HG02763 (cell line): ENCODE results near the gene TBX4.
"Not testable (repeated sequence)": the region's sequence is repeated elsewhere in the genome, so short reads cannot be mapped to it uniquely, and the experiment has no call there.

ENCODE experiments used
- ATAC-seq: cut with Tn5 transposase; IDR thresholded peaks from one replicate; pipeline ENCODE4 v1.9.1; 2021; ENCODE audit warnings: mild to moderate bottlenecking, moderate library complexity; ENCODE audit not compliant: unreplicated experiment

TBX4 gene

DNA sequence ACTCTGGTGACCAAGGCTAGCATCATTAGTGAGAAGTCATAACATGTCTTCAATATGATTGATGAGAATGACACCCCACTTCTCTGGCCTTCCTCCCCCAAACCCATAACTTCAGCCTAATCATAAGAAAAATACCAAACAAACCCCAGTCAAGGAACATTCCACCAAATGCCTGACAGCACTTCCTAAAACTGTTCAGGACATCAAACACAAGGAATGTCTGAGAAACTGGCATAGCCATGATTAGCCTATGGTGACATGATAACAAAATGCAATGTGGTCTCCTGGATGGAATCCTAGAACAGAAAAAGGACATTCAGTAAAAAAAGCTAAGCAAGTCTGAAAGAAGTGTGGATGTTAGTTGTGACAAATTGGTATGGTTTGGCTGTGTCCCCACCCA is 24.7 kb upstream of the TBX4 start:
- no peak for ATAC-seq

DNA sequence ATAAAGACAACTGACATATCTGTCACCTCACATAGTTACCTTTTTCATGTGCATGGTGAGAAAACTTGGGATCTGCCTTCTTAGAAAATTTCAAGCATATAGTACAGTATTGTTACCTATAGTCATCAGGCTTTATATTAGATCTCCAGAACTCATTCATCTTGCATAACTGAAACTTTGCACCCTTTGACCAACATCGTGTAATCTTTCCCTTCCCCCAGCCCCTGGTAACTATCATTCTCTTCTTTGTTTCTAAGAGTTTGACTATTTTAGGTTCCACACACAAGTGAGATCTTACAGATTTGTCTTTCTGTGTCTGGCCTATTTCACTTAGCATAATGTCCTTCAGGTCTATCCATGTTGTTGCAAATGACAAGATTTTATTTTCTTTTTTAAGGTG is 22.9 kb upstream of the TBX4 start:
- ATAC-seq, result no peak

DNA sequence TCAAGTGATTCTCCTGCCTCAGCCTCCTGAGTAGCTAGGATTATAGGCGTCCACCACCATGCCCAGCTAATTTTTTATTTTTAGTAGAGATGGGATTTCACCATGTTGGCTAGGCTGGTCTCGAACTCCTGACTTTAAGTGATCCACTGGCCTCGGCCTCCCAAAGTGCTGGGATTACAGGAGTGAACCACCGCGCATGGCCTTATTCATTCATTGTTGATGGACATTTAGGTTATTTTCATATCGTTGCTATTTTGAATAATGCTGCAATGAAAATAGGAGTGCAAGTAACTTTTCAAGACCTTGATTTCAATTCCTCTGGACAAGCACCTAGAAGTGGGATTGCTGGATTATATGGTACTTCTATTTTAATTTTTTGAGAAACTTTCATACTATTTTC is 22.4 kb upstream of the TBX4 start:
- ATAC-seq, result not testable (repeated sequence)

DNA sequence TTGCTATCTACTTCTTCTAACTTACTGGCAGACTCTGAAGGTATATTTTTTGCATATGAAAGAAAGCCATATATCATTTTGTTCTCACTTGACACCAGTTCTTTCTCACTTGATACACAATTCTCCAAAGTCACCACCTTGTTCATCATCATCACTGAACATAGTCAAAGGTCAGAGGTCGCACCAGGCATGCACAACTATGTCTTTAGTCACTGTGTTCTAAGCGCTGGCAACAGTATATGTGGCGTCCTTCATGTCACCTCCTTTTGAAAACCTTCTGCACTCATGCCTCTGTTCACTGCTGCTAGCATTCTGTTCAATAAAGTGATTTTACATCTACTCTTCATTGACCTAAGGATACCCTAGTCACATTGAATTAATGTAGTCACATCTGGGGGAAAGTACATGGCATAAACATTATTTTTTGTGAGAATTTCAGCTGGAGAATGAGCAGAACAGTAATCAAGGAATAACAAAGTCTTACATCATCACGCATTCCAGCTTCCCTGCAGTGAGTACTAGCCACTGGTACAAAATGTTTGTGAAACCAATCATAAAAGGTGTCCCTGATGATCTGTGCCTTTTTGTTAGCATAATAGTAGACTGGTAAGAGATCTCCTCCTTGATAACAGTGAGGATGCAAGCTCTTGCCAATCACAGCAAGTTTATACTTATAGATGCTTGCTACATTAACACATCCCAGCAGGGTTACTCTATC is 20.5 kb upstream of the TBX4 start:
- no peak for ATAC-seq

DNA sequence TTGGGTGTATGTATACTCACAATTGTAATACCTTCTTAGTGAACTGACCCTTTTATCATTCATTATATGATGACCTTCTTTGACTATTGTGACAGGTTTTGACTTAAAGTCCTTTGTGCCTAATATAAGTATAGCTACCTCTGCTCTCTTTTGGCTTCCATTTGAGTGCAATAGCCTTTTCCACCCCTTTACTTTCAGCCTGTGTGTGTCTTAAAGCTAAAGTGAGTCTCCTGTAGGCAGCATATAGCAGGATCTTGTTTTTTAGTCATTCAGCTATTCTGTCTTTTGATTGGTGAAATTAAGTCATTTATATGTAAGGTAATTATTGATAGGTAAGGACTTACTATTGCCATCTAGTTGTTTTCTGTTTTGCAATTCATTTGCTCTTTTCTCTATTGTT is 15.9 kb upstream of the TBX4 start:
- no peak for ATAC-seq

DNA sequence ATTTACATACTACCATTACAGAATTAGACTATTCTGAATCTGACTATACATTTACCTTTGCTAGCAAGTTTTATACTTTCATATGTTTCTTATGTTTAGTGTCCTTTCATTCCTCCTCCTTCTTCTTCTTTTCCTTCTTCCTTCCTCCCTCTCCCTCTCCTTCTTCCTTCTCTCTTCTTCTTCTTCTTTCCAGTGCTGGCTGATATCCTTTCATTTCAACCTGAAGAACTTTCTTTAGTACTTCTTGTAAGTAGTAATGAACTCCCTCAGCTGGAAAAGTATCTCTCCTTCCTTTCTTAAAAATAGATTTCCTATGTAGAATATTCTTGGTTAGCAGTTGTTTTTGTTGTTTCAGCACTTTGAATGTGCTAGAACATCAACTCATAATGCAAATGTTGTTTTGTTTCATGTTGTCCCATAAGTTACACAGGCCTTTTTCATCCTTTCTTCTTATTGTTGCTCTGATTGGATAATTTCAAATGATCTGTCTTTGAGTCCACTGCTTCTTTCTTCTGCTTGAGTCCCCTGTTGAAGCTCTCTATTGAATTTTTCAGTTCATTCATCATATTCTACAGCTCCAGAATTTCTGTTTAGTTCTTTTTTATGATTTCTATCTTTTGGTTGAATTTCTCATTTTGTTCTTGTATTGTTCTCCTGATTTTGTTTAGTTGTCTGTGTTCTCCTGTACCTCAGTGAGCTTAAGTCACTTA is 15.1 kb upstream of the TBX4 start:
- no peak for ATAC-seq

DNA sequence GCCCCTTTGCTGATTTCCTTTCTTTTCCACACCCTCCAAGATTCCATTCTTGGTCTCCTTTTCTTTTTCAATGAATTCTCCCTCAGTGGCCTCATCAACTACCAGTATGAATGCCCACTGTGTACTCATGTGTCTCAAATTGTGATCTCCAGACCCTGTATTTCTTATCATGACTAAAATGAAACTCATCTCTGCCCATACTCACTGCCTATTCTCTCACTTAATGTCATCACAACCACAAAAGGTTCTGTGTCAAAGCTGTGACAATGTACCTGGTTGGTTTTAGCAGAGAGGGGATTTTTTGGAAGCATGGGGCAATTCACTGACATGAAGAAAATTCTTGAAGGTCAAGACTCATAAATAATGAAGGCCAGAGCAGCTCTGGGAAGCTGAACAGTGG is 11.5 kb upstream of the TBX4 start:
- no peak for ATAC-seq

DNA sequence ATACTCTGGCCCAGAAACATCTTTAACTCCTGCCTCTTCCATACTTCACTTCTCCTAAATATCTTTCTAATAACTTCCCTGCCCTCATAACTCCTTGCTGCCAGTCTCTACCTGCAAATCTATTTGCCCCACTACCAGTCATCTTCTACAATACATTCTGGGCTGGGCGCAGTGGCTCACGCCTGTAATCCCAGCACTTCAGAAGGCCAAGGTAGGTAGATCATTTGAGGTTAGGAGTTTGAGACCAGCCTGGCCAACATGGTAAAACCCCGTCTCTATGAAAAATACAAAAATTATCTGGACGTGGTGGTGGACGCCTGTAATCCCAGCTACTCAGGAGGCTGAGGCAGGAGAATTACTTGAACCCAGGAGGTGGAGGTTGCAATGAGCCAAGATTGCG is 10.7 kb upstream of the TBX4 start:
- ATAC-seq, result not testable (repeated sequence)

DNA sequence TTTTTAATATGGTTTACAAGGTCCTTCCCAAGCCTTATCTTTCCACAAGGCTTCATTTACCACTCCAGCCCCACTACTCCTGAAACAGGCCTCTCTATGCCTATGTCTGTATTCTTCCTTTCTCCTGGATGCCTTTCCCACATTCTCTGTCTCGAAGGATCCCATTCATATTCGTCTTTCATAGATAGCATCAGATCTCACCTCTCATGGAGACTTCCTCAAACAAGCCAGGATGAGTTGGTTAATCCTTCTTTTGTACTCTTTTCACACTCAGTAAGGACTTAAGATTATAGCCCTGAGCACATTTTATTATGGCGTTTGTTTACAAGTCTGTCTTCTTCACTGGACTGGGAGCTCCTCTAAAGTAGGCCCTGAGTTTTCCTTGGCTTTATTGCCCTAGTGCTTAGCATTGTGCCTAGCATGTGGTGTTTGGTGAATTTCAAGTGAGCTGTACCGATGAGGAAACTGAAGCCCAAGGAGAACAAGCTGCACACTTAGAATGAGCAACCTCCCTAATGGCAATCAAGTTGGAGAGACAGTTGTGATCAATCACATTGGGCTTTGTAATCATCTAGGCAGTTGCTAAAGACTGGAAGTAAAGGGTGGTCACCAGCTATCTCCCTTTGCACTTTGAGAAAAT is 10.0 kb upstream of the TBX4 start:
- no peak for ATAC-seq

DNA sequence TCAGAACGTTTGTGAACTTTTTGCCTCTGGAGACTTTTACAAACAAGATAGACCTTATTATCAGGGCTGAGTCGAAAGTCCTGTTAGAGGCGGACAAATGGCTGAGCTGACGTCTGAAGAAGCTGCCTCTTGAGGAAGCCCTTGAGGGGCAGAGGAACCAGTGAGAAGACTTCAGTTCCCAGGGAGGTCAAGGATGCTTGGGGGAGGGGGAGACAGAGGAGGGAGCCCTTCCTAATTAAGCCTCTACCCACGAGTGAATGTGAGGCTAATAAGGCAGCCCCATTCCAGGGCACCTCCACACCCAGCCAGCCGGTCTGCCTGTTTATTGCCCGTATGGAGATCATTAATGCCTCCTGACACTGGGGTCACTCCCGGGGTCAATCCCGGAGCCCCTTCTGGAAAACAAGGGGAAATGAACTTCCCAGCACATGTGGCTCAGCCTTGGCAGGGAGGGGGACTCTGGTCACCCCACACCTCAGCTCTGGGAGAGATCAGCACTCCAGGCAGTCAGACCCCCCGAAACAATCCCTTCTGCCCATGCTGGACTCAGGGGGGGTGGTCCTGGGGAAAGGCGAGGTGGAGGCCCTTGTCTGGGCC is 9.2 kb upstream of the TBX4 start:
- no peak for ATAC-seq

DNA sequence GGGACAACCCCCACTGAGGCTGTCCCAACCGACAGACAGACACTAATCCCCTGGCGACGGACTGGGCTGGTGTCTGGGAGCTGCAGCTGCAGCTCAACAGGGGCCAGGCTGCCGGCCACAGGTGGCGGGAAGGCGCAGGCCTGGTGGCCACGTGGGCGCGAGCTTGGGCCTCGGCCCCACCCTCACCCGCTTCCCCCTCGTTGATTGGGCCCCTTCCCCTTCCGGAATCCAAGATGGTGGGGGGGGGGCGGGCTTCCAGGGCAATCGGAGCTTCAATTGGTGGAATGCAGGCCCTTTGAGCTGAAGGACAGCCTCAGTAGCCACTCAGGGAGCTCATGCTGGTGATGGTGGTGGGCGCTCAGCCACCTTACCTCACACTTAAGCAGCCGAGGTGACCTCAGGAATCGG is 8.7 kb upstream of the TBX4 start:
- ATAC-seq, result no peak

DNA sequence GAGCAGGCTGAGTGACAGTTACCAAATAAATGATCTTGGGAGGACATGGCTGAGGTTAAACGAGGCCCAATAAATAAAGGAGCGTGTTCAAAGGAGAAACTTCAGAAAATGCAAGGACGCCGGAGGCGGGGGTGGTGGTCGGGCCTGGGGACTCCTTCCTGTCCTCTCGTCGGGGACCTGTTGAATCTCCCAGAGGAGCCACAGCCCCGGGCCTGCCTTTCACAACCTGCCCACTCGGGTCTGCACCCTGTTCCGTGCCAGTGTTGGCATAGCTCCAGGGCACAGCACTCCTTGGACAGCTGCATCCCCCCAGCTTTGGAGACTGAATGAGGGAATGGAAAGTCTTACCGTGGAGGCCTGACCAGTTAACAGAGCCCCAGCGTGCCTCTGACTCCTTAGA is 8.1 kb upstream of the TBX4 start:
- no peak for ATAC-seq

DNA sequence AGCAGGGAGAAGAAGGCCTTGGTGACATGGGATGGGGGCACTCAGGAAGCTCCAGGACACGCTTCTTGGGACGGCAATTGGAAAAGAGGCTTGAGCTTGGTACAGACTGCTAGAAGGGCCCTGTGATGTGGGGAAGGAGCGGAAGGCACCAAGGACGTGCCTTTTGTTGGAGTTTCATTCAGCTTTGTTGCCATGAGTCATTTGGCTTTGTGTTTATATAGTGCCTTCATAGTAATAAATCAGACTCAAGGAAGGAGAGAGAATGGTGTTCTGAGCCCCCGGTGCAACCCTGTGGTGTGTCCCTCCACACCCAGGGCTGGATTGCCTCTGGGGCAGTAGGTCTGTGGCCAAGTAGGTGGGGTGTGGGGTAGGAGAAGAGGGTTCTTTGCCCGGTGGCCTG is 7.4 kb upstream of the TBX4 start:
- no peak for ATAC-seq

DNA sequence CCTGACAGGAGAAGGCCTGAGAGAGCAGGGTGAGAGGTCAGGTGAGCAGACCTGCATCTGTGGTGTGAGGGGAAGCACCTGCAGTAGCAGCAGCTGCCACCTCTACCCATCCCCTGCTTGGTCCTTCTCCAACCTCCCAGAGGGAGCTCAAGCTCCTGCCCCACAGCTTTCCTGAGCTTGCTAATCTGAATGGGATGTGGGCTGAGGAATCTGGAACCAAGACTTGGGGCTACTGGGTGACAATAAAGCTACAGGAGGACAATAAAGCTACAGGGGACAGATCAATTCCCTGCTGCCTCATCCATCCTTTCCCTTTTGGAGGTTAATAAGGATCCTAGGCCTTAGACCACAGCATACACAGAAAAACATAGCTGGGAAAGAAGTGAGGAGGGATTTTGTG is 4.9 kb upstream of the TBX4 start:
- no peak for ATAC-seq

DNA sequence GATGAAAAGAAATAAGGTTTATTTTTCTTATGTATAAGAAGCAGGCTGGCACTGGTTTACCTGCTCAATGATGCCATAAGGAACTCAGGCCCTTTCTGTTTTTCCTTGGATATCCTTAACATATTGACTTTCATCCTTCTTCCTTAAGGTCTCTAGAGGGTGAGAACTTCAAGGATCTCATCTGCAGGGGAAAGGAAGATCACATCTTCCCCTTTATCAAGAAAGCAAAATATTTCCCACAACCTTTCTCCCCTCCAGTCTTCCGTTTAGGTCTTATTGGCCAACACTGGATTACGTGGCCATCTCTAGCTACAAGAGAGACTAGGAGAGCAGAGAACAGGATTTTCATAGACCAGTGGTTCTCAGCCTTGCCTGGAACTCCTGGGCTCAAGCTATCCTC is 4.2 kb upstream of the TBX4 start:
- ATAC-seq, result no peak

DNA sequence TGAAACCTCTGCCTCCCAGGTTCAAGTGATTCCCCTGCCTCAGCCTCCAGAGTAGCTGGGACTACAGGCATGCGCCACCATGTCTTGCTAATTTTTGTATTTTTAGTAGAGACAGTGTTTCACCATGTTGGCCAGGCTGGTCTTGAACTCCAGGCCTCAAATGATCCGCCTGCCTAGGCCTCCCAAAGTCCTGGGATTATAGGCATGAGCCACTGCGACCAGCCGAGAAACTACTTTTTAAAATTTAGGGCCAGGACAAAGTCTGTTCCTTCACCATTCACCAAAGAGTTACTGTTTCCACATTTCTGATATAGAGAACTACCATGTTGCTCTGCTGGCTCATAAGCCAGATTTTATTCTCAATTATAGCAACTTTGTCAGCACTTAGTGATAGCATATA is 3.1 kb upstream of the TBX4 start:
- ATAC-seq, result not testable (repeated sequence)

DNA sequence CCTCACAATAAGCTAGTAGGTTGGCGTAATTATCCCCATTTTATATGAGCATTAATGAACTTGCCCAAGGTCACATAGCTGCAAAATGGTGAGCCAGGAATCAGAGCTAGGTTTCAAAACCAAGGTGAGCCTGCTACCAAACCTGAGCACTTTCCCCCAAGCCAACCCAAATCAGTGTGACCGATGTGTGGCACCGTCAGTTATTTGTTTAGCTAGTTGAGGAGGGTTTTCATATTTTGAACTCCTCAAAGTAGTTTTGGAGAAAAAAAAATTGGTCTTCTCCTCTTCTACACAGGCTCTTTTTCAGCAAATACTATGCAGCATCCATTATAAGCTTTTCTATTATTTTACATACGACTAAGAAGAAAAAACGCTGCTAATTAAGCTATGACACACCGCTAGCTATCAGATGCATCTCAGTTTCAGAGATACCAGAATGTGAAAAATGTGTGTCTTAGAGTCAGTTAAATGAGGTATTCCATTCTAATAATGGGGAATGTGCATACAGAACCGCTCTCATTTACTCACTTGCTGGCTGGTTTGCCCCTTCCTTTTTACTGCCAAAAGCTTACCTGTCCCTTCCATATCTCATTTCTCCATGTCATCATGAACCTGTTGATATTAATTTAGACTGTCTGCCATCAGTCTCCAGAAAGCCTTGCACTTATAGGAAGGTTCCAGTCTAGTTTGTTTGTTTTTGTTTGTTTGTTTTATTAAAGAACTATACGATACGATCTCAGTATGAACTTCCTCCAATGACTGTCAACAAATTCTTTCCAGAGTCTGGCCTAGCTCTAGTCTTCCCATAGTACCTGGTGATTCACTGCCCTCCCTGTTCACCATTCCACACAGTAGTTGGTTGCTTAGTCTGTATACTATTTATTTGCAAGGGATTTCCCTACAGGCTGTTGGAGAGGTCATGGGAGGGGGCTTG is 2.2 kb upstream of the TBX4 start:
- ATAC-seq, result no peak

DNA sequence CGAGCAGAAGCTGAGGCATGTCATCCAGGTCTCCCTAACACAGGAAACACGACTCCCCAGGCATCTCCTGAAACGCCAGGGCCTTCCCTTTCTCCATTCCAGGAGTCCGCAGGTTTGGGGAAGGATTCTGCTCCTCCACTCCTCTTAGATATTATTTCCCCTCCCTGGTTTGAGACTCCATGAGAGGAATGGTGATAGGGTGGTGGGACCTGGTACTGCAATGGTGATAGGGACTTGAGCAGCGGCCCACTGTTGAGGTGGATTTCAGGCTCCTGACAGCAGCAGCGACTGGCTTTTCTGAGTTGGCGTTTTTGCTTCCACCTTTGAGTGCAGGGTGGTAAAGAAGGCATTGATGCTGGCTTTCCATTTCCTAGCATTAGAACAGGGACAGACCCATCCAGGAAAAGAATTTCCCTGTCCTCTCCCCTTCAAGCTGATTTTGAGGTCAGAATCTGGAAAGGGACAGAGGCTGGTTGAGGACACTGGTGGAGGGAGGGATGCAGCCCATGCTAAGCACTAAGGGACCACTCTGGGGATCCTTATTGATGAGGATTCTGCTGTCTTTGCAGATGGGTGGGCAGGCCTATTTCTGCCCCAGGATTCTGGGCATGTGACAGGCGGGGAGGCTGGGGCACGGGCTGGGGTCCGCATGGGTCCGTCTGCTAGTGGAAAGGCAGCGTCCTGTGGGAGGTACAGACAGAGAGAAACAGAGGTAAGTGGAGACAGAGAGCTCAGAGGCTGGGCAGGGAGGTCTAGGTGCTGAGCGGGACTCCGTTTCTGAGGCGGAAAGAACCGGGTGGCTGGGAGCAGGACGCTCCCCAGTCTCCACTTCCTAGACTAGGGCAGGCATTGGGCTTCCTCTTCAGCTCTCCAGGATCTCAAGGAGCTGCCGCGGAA is 1.3 kb upstream of the TBX4 start:
- ATAC-seq, result no peak

DNA sequence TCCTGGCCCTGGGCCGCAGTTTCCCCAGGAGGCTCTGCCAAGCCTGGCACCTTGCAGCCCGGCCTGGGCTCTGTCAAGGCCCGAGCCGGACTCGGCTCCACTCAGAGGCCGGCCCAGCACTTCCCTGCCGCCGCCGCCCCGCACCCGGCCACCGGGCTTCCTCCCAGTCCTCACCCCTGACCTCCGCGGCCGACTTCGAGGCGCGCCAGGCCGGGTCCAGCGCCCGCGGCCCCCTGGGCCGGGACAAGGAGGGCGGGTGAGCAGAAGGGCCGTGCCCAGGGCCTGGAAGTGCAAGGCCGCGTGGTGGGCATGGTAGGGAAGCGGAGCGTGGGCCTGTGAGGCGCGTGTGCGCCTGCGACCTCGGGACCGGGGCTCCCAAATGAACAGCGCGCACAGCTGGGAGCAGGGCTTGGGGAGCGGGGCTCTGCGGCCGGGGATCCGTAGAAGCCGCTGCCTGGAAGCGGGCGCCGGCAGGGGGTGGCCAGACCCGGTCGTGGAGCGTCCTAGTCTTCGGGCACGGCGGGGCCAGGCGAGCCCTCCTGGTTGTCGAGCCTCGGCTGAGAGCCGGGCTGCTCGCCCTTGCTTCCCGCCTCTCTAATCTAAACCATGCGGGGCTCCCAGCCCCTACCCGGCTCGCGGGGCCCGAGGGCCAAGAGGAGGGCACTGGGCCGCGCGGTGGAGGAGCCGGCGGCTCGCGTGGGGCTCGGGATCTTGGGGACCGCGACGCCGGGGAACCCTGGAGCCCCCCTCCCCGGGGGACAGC is 503 bp upstream of the TBX4 start:
- ATAC-seq, result no peak
